Measurements from ENCODE around the gene VIT.

GRCh38 chr2:36843838-36844237 lies 147.3 kb downstream of the VIT start:
- TF ChIP-seq CTCF (IDR thresholded peaks at IDR 0.05) (no peak), POLR2A (IDR thresholded peaks at IDR 0.05) (no peak)

Measured in Peyer's patch (tissue), 4 donors.